Activated CD4-positive, alpha-beta T cell treated with anti-CD3 and anti-CD28 coated beads, Interleukin-2, amount 50 U/mL, for 4 hours (primary cell): Measurements from ENCODE around the gene FAM72A.

Source experiments
- DNase-seq, 2 experiments: peaks; one replicate each; pipeline ENCODE4 v3.0.0-alpha.2; 2020

Gene FAM72A

DNA sequence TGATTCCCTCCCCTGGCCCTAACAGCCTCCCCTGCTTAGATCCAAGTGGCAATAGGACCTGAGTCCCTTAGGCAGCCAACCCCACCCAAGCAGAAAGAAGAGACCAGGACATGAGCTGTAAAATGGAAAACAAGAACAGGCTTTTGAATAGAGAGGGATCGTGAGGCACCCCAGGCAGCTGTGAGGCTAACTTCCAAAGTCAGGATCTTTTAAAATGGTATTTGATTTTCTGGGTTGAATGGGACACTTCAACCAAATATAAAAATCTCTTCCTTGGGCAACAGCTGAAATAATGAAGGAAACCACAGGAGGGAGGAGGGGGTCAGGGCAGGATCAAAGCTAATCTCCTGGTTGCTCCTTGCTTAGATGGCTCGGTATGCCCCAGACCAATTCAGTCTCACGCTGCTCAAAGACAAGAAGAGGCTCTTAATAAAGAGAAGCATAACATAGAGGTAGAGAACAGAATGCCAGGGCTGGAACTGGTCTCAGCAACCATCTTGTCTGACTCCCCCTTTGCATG lies 56.8 kb downstream of the FAM72A start:
- DNase-seq, result no peak

DNA sequence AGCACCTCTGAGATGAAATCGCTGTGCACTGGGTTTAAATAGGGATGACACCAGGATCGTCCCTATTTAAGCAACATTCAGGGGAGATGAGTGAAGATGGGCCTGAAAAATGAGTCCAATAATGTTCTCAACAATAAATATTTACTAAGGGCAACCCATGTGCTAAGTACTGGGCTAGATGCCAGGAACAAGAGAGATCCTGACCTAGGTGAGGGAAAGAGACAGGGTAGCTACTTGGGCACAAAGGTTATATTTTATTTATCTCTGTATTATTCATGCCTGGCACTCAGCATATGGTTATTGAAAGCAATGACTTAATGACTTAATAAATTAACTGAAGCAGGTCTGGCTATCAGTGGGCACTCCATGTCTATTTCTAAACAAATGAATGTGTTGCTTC lies 58.0 kb downstream of the FAM72A start:
- no peak for DNase-seq

DNA sequence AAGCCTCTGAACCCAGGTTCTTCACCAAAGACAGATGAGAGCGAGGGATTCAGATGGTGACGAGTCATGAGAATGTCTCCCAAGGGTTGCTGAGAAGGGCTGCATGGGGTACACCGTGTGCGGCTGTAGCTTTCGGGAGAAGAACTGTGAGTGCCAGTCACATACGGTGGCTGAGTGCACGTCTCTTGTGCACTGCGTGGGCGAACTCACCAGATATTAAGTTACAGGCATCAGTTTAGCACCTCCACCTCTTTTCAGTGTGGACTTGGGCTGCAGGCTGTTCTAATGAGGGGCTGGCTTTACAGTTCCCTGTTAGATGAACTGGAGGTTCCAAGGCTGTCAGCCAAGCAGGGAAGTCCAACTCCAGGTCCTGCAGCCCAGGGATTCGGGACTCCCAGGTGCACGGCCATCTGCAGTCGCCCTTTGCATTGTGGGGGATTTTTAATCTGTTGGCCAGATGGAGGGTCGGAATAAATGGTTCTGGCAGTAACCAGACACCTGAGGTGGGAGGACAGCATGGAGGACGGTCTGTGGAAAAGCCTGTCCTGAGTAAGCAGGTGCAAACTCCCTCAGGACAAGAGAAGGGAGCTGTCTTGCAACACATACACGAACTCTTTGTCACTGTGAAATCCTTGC lies 59.0 kb downstream of the FAM72A start:
- DNase-seq, result no peak

DNA sequence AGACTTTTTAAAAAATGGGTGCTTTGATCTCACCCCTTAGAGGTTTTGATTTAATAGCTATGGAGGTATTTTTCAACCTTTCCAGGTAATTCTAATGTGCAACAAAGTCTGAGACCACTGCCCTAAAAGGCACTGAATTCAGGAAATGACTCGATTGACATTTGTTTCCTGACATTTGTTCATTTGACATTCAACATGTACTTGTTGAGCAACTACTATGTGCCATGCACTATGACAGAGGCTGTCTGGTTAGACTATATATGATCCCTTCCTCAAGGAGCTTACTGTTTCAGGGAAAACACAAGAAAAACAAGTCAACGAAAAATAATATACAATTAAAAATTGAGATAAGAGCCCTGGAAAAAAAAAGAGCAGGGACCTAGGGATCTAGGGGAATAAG lies 59.9 kb downstream of the FAM72A start:
- DNase-seq, result no peak

DNA sequence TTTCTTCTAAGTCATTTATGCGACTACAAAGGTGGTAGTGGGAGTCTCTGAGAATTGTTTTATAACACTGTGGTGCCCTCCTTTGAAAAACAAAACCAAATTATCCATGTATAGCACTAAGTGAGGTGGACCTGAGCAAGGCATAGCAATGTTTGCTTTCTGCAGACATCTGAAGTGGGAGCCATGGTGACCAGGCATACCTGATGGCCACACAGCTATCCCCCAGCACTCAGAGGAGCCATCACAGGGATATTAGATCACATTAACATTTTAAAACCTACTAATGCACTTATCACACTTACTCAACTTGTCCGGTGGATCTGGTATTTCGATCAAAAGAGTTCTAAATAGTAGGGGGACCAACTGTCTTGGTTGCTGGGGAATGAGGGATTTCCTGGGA lies 60.6 kb downstream of the FAM72A start:
- no peak for DNase-seq

DNA sequence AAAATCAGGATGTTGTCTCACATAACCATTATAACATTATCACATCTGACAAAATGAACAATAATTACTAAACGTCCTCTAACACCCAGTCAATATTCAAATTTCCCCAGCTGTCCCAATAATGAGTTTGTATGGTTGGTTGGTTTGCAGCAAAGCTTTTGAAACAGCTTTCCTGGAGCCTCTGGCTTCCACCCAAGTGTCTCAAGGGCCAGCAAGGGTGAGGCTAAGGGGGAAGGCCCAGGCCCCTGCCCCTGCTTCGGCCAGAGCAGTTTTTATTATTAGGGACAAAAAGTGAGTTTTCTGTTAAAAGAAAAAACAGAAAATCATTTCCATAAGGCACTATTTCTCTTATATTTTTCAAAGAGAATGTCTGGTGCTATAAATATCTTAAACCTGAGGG lies 66.4 kb downstream of the FAM72A start:
- DNase-seq, result no peak
